Naive thymus-derived CD4-positive, alpha-beta T cell (primary cell): Measurements from ENCODE around the gene OR8D4. TPM values are rescaled to one million over a fixed set of nuclear protein-coding genes. Genes with fewer than 3 reads are reported as not detected.

Source experiments
- ATAC-seq: fragments of 150-1000 bp; cut with Tn5 transposase; 2 replicates; pipeline ENCODE4 v1.10.0; 2021; ENCODE audit warnings: mild to moderate bottlenecking, moderate library complexity
- CTCF ChIA-PET: fragments of 350-600 bp; sonication (Branson Sonifier 250); formaldehyde crosslinking; loops from one replicate; lab custom pipeline; 2021; ENCODE audit warnings: antibody characterized with exemption; lab: Charles Lee
- POLR2A ChIA-PET: fragments of 350-600 bp; sonication (Branson Sonifier 250); formaldehyde crosslinking; loops from one replicate; lab custom pipeline; 2021; ENCODE audit warnings: antibody characterized with exemption, inconsistent platforms; lab: Charles Lee
- DNase-seq, 9 donors: peaks; one replicate each; pipeline versions ENCODE4 v3.0.0 to v3.0.0-alpha.2; 2020 to 2022; ENCODE audit warnings: mixed read lengths in 1 of 9
- H3K27ac ChIP-seq: one replicate; pipeline ENCODE4 v1.7.0; 2013; ENCODE audit warnings: mild to moderate bottlenecking, low read depth, low read length, moderate library complexity
- H3K27me3 ChIP-seq, 2 donors: one replicate each; pipeline ENCODE4 v1.7.0; 2013; ENCODE audit warnings: low read length in 2 of 2, mild to moderate bottlenecking in 2 of 2, moderate library complexity in 2 of 2; ENCODE audit not compliant: control insufficient read depth in 2 of 2, insufficient read depth in 2 of 2
- H3K36me3 ChIP-seq, 3 experiments: 1 replicate in 2 of 3; 2 replicates in 1 of 3; pipeline ENCODE4 v1.7.0; 2013; ENCODE audit warnings: low read length in 3 of 3, mild to moderate bottlenecking in 3 of 3, moderate library complexity in 1 of 3; ENCODE audit not compliant: insufficient read depth in 3 of 3, control insufficient read depth in 2 of 3
- H3K4me1 ChIP-seq, 2 donors: one replicate each; pipeline ENCODE4 v1.7.0; 2013; ENCODE audit warnings: low read length in 2 of 2, mild to moderate bottlenecking in 2 of 2, moderate library complexity in 1 of 2; ENCODE audit not compliant: control insufficient read depth in 2 of 2, insufficient read depth in 2 of 2
- H3K4me3 ChIP-seq: 2 replicates; pipeline ENCODE4 v1.7.0; 2013; ENCODE audit warnings: mild to moderate bottlenecking, low read length
- H3K9me3 ChIP-seq, 3 experiments: 1 replicate in 2 of 3; 2 replicates in 1 of 3; pipeline ENCODE4 v1.7.0; 2013; ENCODE audit warnings: low read length in 3 of 3; ENCODE audit not compliant: control insufficient read depth in 2 of 3
- H3K27ac Mint-ChIP-seq, 9 donors: one replicate each; pipeline ENCODE4 v1.8.0; 2020 to 2022; ENCODE audit warnings: mixed read lengths in 9 of 9, mild to moderate bottlenecking in 8 of 9, moderate library complexity in 5 of 9, inconsistent platforms in 2 of 9
- H3K27me3 Mint-ChIP-seq, 5 donors: one replicate each; pipeline ENCODE4 v1.8.0; 2021 to 2022; ENCODE audit warnings: mixed read lengths in 5 of 5, mild to moderate bottlenecking in 1 of 5
- H3K36me3 Mint-ChIP-seq, 5 donors: one replicate each; pipeline ENCODE4 v1.8.0; 2020 to 2022; ENCODE audit warnings: mixed read lengths in 5 of 5, mild to moderate bottlenecking in 3 of 5, inconsistent platforms in 1 of 5
- H3K4me1 Mint-ChIP-seq, 7 donors: one replicate each; pipeline ENCODE4 v1.8.0; 2020 to 2022; ENCODE audit warnings: mixed read lengths in 7 of 7, mild to moderate bottlenecking in 3 of 7, inconsistent platforms in 1 of 7
- H3K4me3 Mint-ChIP-seq, 10 donors: one replicate each; pipeline ENCODE4 v1.8.0; 2020 to 2022; ENCODE audit warnings: mild to moderate bottlenecking in 10 of 10, mixed read lengths in 10 of 10, moderate library complexity in 6 of 10, inconsistent platforms in 2 of 10
- H3K9me3 Mint-ChIP-seq, 11 donors: one replicate each; pipeline ENCODE4 v1.8.0; 2020 to 2022; ENCODE audit warnings: mixed read lengths in 11 of 11, mild to moderate bottlenecking in 4 of 11, inconsistent platforms in 1 of 11, moderate library complexity in 1 of 11
- intact Hi-C, 2 donors: fragments of 100-400 bp; cut with micrococcal nuclease; formaldehyde crosslinking; loops; one replicate each; pipeline ENCODE4 v1.15.1; 2023
- polyA plus RNA-seq, 2 donors: library from polyadenylated mRNA; unstranded; fragments of 300-500 nt; fragmentation: Illumina TruSeq; gene quantifications; one replicate each; pipeline ENCODE4 v1.2.3, GENCODE V29; 2021
- total RNA-seq, 6 experiments: library from RNA in 5 of 6; stranded (reverse) in 5 of 6; gene quantifications; 1 replicate in 5 of 6; 2 replicates in 1 of 6; pipeline ENCODE4 v1.2.3 and lab custom pipeline; 2021 to 2026

The OR8D4 gene
- total and polyA plus RNA-seq, 7 experiments from 2014 or later: not detected

DNA sequence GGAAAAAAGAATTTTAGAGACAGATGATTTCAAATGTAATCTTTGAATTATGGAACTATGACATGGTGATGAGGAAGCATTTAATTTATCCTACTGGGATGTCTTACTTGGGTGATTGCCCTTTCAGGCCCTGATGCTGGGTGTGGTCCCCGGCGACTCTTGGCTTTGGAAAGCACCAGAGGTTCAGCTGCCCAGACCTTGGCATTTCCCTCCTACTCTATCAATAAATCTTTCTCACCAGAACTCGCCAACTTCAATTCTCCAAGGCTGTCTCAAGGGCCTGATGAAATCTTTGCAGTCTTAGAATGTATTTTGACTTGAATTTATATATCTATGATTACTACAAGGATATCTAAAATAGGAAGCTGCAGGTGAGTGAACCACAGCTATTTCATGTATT, 19.0 kb downstream of the OR8D4 start:
- no peak for DNase-seq
- Mint-ChIP-seq H3K4me3 (no peak overlapping the region), H3K27ac (no peak overlapping the region), H3K9me3 (no peaks in the 10 kb centered on the region), H3K27me3 (peaks cover 0 to 5% (median 0%) of the 10 kb centered on the region in 5 donors), H3K36me3 (no peaks in the 10 kb centered on the region), H3K4me1 (no peaks in the 10 kb centered on the region)
- no peaks in the 10 kb centered on the region for H3K9me3 ChIP-seq
- no peak overlapping the region for H3K4me3 ChIP-seq
- ATAC-seq: no peak
- no peak overlapping the region for H3K27ac ChIP-seq
- H3K36me3 ChIP-seq: no peaks in the 10 kb centered on the region
- ChIA-PET CTCF (no interaction called here), POLR2A (no interaction called here)
- no peaks in the 10 kb centered on the region for H3K4me1 ChIP-seq
- intact Hi-C loops: no loop called here
- H3K27me3 ChIP-seq: no peaks in the 10 kb centered on the region

DNA sequence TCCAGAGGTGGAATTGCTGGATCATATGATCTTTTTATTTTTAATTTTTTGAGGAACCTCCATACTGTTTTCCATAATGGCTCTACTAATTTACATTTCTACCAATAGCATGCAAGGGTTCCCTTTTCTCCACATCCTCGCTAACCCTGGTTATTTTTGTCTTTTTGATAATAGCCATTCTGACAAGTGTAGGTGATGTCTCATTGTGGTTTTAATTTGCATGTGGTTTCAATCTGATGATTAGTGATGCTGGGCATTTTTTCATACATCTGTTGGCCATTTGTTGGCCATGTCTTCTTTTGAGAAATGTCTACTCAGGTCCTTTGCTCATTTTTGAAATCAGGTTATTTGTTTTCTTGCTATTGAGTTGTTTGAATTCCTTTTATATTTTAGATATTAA, 22.1 kb downstream of the OR8D4 start:
- Histone ChIP-seq H3K27me3 (no peaks in the 10 kb centered on the region), H3K36me3 (no peaks in the 10 kb centered on the region), H3K4me1 (no peaks in the 10 kb centered on the region), H3K4me3 (no peak overlapping the region), H3K9me3 (no peaks in the 10 kb centered on the region), H3K27ac (no peak overlapping the region)
- CTCF ChIA-PET: no interaction called here
- H3K27ac Mint-ChIP-seq: no peak overlapping the region
- peaks cover 0 to 5% (median 0%) of the 10 kb centered on the region in 11 donors for H3K9me3 Mint-ChIP-seq
- POLR2A ChIA-PET: no interaction called here
- intact Hi-C loops: no loop called here
- H3K36me3 Mint-ChIP-seq: no peaks in the 10 kb centered on the region
- H3K4me1 Mint-ChIP-seq: no peaks in the 10 kb centered on the region
- H3K4me3 Mint-ChIP-seq: no peak overlapping the region
- DNase-seq: no peak
- ATAC-seq: no peak
- peaks cover 0 to 5% (median 0%) of the 10 kb centered on the region in 5 donors for H3K27me3 Mint-ChIP-seq

DNA sequence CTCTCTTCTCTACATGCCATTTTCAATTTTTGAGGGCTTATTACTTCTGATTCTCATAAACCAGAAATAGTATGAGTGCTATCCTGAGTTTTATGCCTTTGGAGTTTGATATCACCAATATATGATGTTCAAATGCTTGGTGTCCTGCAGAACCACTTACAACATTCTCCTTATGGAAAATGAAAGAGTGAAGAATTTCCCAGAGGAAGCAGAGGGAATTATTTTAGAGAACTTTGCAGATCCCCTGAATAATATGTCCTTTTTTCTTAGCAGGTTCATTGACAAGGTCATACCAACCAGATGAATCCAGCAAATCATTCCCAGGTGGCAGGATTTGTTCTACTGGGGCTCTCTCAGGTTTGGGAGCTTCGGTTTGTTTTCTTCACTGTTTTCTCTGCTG, 37.4 kb downstream of the OR8D4 start, which contains the start of gene OR4D5:
Gene OR4D5 (plus strand): TSS at position 301 of the 400 bp plus-strand sequence. CDS start 0 bp downstream, at position 301.
- CTCF ChIA-PET: no interaction called here
- no peak within 1 kb of the TSS for H3K4me3 ChIP-seq
- no peak within 1 kb of the TSS for H3K4me3 Mint-ChIP-seq

DNA sequence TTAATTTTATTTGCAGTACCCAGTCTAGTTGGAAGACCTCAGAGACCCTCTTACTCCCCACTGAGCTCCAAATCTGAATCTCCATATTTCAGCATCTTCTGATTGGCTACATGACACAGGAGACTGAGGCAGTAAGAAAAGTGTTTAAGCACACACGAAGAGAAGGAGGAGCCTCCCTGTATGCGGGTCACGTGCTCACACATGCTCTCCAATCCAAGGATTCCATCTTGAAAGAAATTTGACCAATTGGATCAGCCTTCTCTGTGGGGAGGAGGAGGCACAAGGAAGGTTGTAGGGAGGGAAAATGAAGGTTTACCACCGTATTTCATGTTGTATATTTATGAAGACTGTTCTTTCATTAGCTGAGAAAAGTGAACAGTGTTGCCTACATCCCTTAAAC, 40.4 kb downstream of the OR8D4 start:
- no peak for ATAC-seq
- POLR2A ChIA-PET: no interaction called here
- H3K36me3 Mint-ChIP-seq: no peaks in the 10 kb centered on the region

More for the DNA sequence above, 37.4 kb downstream of the OR8D4 start, which contains the start of gene OR4D5:
- no peaks in the 10 kb centered on the region for H3K9me3 ChIP-seq
- ATAC-seq (no peak), DNase-seq (no peak)
- H3K27me3 ChIP-seq: no peaks in the 10 kb centered on the region
- no peaks in the 10 kb centered on the region for H3K4me1 ChIP-seq
- POLR2A ChIA-PET: no interaction called here
- no peaks in the 10 kb centered on the region for H3K36me3 Mint-ChIP-seq
- H3K36me3 ChIP-seq: no peaks in the 10 kb centered on the region
- H3K27me3 Mint-ChIP-seq: peaks cover 2 to 13% (median 5%) of the 10 kb centered on the region in 5 donors
- intact Hi-C loops: no loop called here
- H3K27ac ChIP-seq: no peak within 1 kb of the TSS
- no peak within 1 kb of the TSS for H3K27ac Mint-ChIP-seq
- no peaks in the 10 kb centered on the region for H3K4me1 Mint-ChIP-seq
- peaks cover 0 to 5% (median 2%) of the 10 kb centered on the region in 11 donors for H3K9me3 Mint-ChIP-seq

DNA sequence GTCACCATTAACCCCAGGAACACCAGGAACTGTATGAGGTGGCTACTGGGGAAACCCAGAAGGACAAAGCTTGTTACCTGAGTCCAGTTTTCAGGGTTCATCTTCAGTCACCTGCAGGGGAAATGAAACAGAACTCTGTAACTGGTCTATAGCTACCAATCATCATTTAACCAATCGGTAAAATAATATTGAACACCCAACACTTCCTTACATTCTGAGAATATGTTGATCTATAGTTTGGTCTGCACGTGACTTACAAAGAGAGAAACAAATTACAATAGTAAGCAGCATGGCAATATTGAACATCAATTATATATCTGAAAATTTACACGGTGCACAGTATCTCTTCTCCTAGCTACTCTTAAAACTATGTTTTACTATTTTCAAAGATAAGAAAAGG, 41.8 kb downstream of the OR8D4 start, which contains the start of gene OR6T1:
Gene OR6T1 (minus strand): TSS at position 101 of the 400 bp plus-strand sequence. CDS start 0 bp downstream, at position 101.
- CTCF ChIA-PET: interaction anchor here (0.6 kb wide), 1 partner anchor 300 kb away, joined by 3 read pairs; no protein-coding TSS in a partner anchor

More for the DNA sequence above, 40.4 kb downstream of the OR8D4 start:
- H3K4me3 Mint-ChIP-seq: no peak overlapping the region
- Histone ChIP-seq H3K27ac (no peak overlapping the region), H3K9me3 (no peaks in the 10 kb centered on the region), H3K27me3 (no peaks in the 10 kb centered on the region), H3K4me3 (no peak overlapping the region), H3K36me3 (no peaks in the 10 kb centered on the region), H3K4me1 (no peaks in the 10 kb centered on the region)
- peaks cover 0 to 5% (median 2%) of the 10 kb centered on the region in 11 donors for H3K9me3 Mint-ChIP-seq
- peaks cover 0 to 28% (median 10%) of the 10 kb centered on the region in 5 donors for H3K27me3 Mint-ChIP-seq
- H3K27ac Mint-ChIP-seq: no peak overlapping the region
- DNase-seq: no peak
- CTCF ChIA-PET: no interaction called here
- no peaks in the 10 kb centered on the region for H3K4me1 Mint-ChIP-seq
- intact Hi-C loops: no loop called here

DNA sequence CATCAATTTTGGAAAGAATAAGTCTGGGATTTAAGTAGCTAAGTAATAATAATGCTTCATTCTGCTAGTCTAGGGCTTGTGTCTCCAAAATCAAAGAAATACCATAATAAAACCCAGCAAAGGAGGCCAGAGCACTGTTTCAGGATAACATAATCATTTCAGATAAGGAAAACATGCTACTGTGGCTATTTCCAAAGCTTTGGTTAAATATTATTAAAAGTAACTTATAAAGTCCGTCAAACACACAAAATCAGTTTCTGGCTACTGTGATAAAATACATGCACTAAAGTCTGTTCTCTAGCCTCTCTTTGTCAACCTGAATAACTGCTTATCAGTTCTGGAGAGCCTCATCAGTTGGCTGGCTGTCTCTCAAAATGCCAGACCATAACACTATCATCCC, 43.2 kb downstream of the OR8D4 start:
- no peaks in the 10 kb centered on the region for H3K36me3 Mint-ChIP-seq

More for the DNA sequence above, 41.8 kb downstream of the OR8D4 start, which contains the start of gene OR6T1:
- Mint-ChIP-seq H3K4me1 (no peaks in the 10 kb centered on the region), H3K27ac (no peak within 1 kb of the TSS), H3K36me3 (no peaks in the 10 kb centered on the region), H3K4me3 (no peak within 1 kb of the TSS), H3K27me3 (peaks cover 0 to 29% (median 11%) of the 10 kb centered on the region in 5 donors), H3K9me3 (peaks cover 0 to 5% (median 2%) of the 10 kb centered on the region in 11 donors)
- Histone ChIP-seq H3K36me3 (no peaks in the 10 kb centered on the region), H3K27ac (no peak within 1 kb of the TSS), H3K4me1 (no peaks in the 10 kb centered on the region), H3K9me3 (no peaks in the 10 kb centered on the region), H3K4me3 (no peak within 1 kb of the TSS), H3K27me3 (no peaks in the 10 kb centered on the region)
- POLR2A ChIA-PET: no interaction called here
- DNase-seq: no peak
- intact Hi-C loops: no loop called here
- no peak for ATAC-seq

DNA sequence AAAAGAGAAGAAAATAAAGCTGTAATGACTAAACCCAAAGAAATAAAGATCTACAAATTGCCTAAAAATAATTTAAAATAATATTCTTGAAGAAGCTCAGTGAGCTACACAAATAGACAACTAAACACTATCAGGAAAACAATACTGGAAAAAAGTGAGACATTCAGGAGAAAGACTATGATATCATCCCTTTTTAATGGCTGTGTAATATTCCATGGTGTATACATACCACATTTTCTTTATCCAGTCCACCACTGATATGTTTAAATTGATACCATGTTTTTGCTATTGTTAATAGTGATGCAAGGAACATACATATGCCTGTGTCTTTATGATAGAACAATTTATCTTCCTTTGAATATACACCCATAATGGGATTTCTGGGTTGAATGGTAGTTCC, 54.8 kb downstream of the OR8D4 start:
- Histone ChIP-seq H3K4me3 (no peak overlapping the region), H3K27ac (no peak overlapping the region), H3K9me3 (no peaks in the 10 kb centered on the region), H3K27me3 (no peaks in the 10 kb centered on the region), H3K36me3 (no peaks in the 10 kb centered on the region), H3K4me1 (no peaks in the 10 kb centered on the region)
- Mint-ChIP-seq H3K36me3 (no peaks in the 10 kb centered on the region), H3K27me3 (peaks cover 0 to 20% (median 8%) of the 10 kb centered on the region in 5 donors), H3K27ac (no peak overlapping the region), H3K4me1 (no peaks in the 10 kb centered on the region), H3K9me3 (peaks cover 0 to 22% (median 11%) of the 10 kb centered on the region in 11 donors), H3K4me3 (no peak overlapping the region)
- intact Hi-C loops: no loop called here
- ATAC-seq (no peak), DNase-seq (no peak)
- ChIA-PET CTCF (no interaction called here), POLR2A (no interaction called here)

More for the DNA sequence above, 43.2 kb downstream of the OR8D4 start:
- Histone ChIP-seq H3K4me1 (no peaks in the 10 kb centered on the region), H3K36me3 (no peaks in the 10 kb centered on the region), H3K27ac (no peak overlapping the region), H3K9me3 (no peaks in the 10 kb centered on the region), H3K27me3 (no peaks in the 10 kb centered on the region), H3K4me3 (no peak overlapping the region)
- Mint-ChIP-seq H3K27ac (no peak overlapping the region), H3K27me3 (peaks cover 0 to 21% (median 11%) of the 10 kb centered on the region in 5 donors), H3K9me3 (peaks cover 0 to 2% (median 0%) of the 10 kb centered on the region in 11 donors), H3K4me1 (no peaks in the 10 kb centered on the region), H3K4me3 (no peak overlapping the region)
- no peak for DNase-seq
- ChIA-PET CTCF (no interaction called here), POLR2A (no interaction called here)
- ATAC-seq: no peak
- intact Hi-C loops: no loop called here
